Activated CD8-positive, alpha-beta memory T cell treated with anti-CD3 and anti-CD28 coated beads, Interleukin-2, amount 50 U/mL, for 1 hour (primary cell): Measurements from ENCODE around the gene PGM2L1.
"Not testable (repeated sequence)": the region's sequence is repeated elsewhere in the genome, so short reads cannot be mapped to it uniquely, and the experiment has no call there.

Experiments
- DNase-seq: peaks from one replicate; pipeline ENCODE4 v3.0.0-alpha.2; 2020; ENCODE audit errors: extremely low read depth

PGM2L1 gene

GRCh38 chr11:74398244-74399159, at the start of gene PGM2L1:
Gene PGM2L1, minus strand, starts transcription at chr11:74398433. Its CDS starts 272 bp downstream, at chr11:74398161.
- peak; percentile 89 for DNase-seq

- DNase-seq: no peak
Measured at GRCh38 chr11:74447720-74448119, 49.5 kb upstream of the PGM2L1 start.

GRCh38 chr11:74446532-74446938, 48.3 kb upstream of the PGM2L1 start:
- no peak for DNase-seq

GRCh38 chr11:74444173-74444826, 46.1 kb upstream of the PGM2L1 start:
- no peak for DNase-seq

GRCh38 chr11:74443071-74443864, 45.0 kb upstream of the PGM2L1 start:
- no peak for DNase-seq

GRCh38 chr11:74442636-74443035, 44.4 kb upstream of the PGM2L1 start:
- no peak for DNase-seq

GRCh38 chr11:74438681-74439080, 40.4 kb upstream of the PGM2L1 start:
- DNase-seq: no peak

- DNase-seq: no peak
Measured at GRCh38 chr11:74437441-74438042, 39.3 kb upstream of the PGM2L1 start.

- no peak for DNase-seq
Measured at GRCh38 chr11:74434528-74434927, 36.3 kb upstream of the PGM2L1 start.

GRCh38 chr11:74429205-74429604, 31.0 kb upstream of the PGM2L1 start:
- no peak for DNase-seq

GRCh38 chr11:74427384-74427886, 29.2 kb upstream of the PGM2L1 start:
- no peak for DNase-seq

- DNase-seq: no peak
Measured at GRCh38 chr11:74425100-74425499, 26.9 kb upstream of the PGM2L1 start.

- DNase-seq: no peak
Measured at GRCh38 chr11:74418509-74418895, 20.3 kb upstream of the PGM2L1 start.

GRCh38 chr11:74417860-74418508, 19.8 kb upstream of the PGM2L1 start:
- no peak for DNase-seq

- no peak for DNase-seq
Measured at GRCh38 chr11:74417379-74417804, 19.2 kb upstream of the PGM2L1 start.

- DNase-seq: not testable (repeated sequence)
Measured at GRCh38 chr11:74416974-74417373, 18.7 kb upstream of the PGM2L1 start.

- DNase-seq: no peak
Measured at GRCh38 chr11:74412733-74413359, 14.6 kb upstream of the PGM2L1 start.

GRCh38 chr11:74412321-74412720, 14.1 kb upstream of the PGM2L1 start:
- DNase-seq: no peak

- no peak for DNase-seq
Measured at GRCh38 chr11:74409633-74410032, 11.4 kb upstream of the PGM2L1 start.

- DNase-seq: no peak
Measured at GRCh38 chr11:74403607-74404321, 5.5 kb upstream of the PGM2L1 start.
